ENCODE data around the gene TNFSF8. TPM values are rescaled to one million over a fixed set of nuclear protein-coding genes. Genes with fewer than 3 reads are reported as not detected.

The TNFSF8 gene
- total and polyA plus RNA-seq, 2 of the 8 experiments (the other 6 are each of a cell fraction or from before 2014, with no cell fraction given): not detected

GRCh38 chr9:114958844-114959235 is 28.4 kb upstream of the TNFSF8 start (continued):
- TF ChIP-seq RBBP5 (IDR thresholded peaks at IDR 0.05; ENCODE audit: borderline replicate concordance, low read depth, low read length) (no peak), RXRA (IDR thresholded peaks at IDR 0.05; ENCODE audit: insufficient read depth, low read depth, low read length) (no peak), SP4 (IDR thresholded peaks at IDR 0.05; ENCODE audit: low read length) (no peak), NANOG (IDR thresholded peaks at IDR 0.05; ENCODE audit: insufficient read depth, low read depth, low read length, poor library complexity, severe bottlenecking) (no peak)

Measured in H1 (cell line).